H1 (cell line): ENCODE measurements around the gene FBLIM1. TPM values are rescaled to one million over a fixed set of nuclear protein-coding genes. Genes with fewer than 3 reads are reported as not detected.

Source experiments
- CTCF ChIA-PET: fragments of 300-600 bp; sonication (Branson Sonifier 250); formaldehyde crosslinking; loops from one replicate; lab custom pipeline; 2021; ENCODE audit not compliant: partially characterized antibody; lab: Charles Lee
- POLR2A ChIA-PET: fragments of 300-600 bp; sonication (Branson Sonifier 250); formaldehyde crosslinking; loops from one replicate; lab custom pipeline; 2021; ENCODE audit warnings: inconsistent platforms; ENCODE audit not compliant: partially characterized antibody; lab: Charles Lee
- DNase-seq, 2 experiments: peaks; one replicate each; pipeline versions ENCODE4 v3.0.0 to v3.0.0-alpha.2; 2010 to 2022; ENCODE audit warnings: low spot score in 2 of 2, low read depth in 1 of 2, mixed read lengths in 1 of 2
- FAIRE-seq: peaks from 2 replicates; lab custom pipeline; 2011; peaks lifted over from hg19 to GRCh38; lab: Jason Lieb, UNC
- H2AFZ ChIP-seq: 2 replicates; pipeline ENCODE4 v1.8.1; 2012; ENCODE audit warnings: low read length, inconsistent platforms
- H2AK5ac ChIP-seq: 2 replicates; pipeline ENCODE4 v1.6.1; 2013; ENCODE audit warnings: low read depth, low read length
- H2BK120ac ChIP-seq: replicated peaks from 2 replicates; pipeline ENCODE3; 2013; ENCODE audit warnings: low read depth, low read length, inconsistent platforms
- H2BK12ac ChIP-seq: 2 replicates; pipeline ENCODE4 v1.6.1; 2013; ENCODE audit warnings: low read depth, low read length
- H2BK15ac ChIP-seq: 2 replicates; pipeline ENCODE4 v1.6.1; 2013; ENCODE audit warnings: low read length
- H2BK20ac ChIP-seq: 2 replicates; pipeline ENCODE4 v1.6.1; 2013; ENCODE audit warnings: low read length
- H2BK5ac ChIP-seq: 2 replicates; pipeline ENCODE4 v1.6.1; 2013; ENCODE audit warnings: low read depth, low read length
- H3K14ac ChIP-seq: 2 replicates; pipeline ENCODE4 v1.6.1; 2013; ENCODE audit warnings: inconsistent platforms; ENCODE audit not compliant: insufficient read length
- H3K18ac ChIP-seq: 2 replicates; pipeline ENCODE4 v1.6.1; 2013; ENCODE audit warnings: low read length; ENCODE audit errors: extremely low read depth
- H3K23ac ChIP-seq: 2 replicates; pipeline ENCODE4 v1.6.1; 2013; ENCODE audit warnings: inconsistent platforms; ENCODE audit not compliant: insufficient read length
- H3K23me2 ChIP-seq: 2 replicates; pipeline ENCODE4 v1.6.1; 2013; ENCODE audit warnings: low read depth, low read length
- H3K27ac ChIP-seq: 2 replicates; pipeline ENCODE4 v1.6.1; 2011; ENCODE audit warnings: low read depth, low read length, inconsistent platforms
- H3K27me3 ChIP-seq, 4 experiments: replicated peaks in 1 of 4; 1 replicate in 1 of 4; 2 replicates in 3 of 4; pipeline versions ENCODE4 v1.6.1 to v1.8.1; 2011 to 2013; ENCODE audit warnings: low read length in 3 of 4, mild to moderate bottlenecking in 3 of 4, inconsistent platforms in 2 of 4, mixed read lengths in 2 of 4, moderate library complexity in 1 of 4; ENCODE audit not compliant: control insufficient read depth in 3 of 4, insufficient read depth in 3 of 4; ENCODE audit errors: extremely low read depth in 1 of 4
- H3K36me3 ChIP-seq, 4 experiments: 2 replicates each; pipeline versions ENCODE4 v1.6.1 to v1.8.1; 2011 to 2013; ENCODE audit warnings: mild to moderate bottlenecking in 4 of 4, low read length in 3 of 4, moderate library complexity in 2 of 4, control low read depth in 1 of 4, inconsistent platforms in 1 of 4; ENCODE audit not compliant: insufficient read depth in 4 of 4, control insufficient read depth in 2 of 4
- H3K4ac ChIP-seq: replicated peaks from 2 replicates; pipeline ENCODE3; 2013; ENCODE audit warnings: low read length, low read depth, mixed read lengths, inconsistent platforms; ENCODE audit not compliant: insufficient read length
- H3K4me1 ChIP-seq, 4 experiments: replicated peaks in 1 of 4; 1 replicate in 1 of 4; 2 replicates in 3 of 4; pipeline versions ENCODE4 v1.6.1 to v1.8.1; 2011 to 2013; ENCODE audit warnings: low read length in 3 of 4, inconsistent platforms in 2 of 4, mixed read lengths in 1 of 4; ENCODE audit not compliant: insufficient read depth in 4 of 4, control insufficient read depth in 3 of 4
- H3K4me2 ChIP-seq, 2 experiments: 2 replicates each; pipeline versions ENCODE4 v1.6.1 to v1.8.1; 2011 to 2013; ENCODE audit warnings: low read depth in 2 of 2, low read length in 2 of 2, control low read depth in 1 of 2, inconsistent platforms in 1 of 2, mild to moderate bottlenecking in 1 of 2; ENCODE audit not compliant: insufficient read depth in 1 of 2
- H3K4me3 ChIP-seq, 4 experiments: fragments of 200-600, 300-600 bp in 1 of 4; sonication (generic), shearing (Covaris generic), sonication (Bioruptor Twin) in 1 of 4; 2 replicates each; pipeline versions ENCODE4 v1.5.1 to v1.8.1; 2011 to 2016; ENCODE audit warnings: low read length in 4 of 4, low read depth in 3 of 4, control low read depth in 2 of 4, inconsistent platforms in 2 of 4, mild to moderate bottlenecking in 2 of 4, mixed read lengths in 1 of 4, moderate library complexity in 1 of 4; ENCODE audit not compliant: insufficient read depth in 2 of 4; ENCODE audit errors: extremely low read depth in 1 of 4
- H3K56ac ChIP-seq: replicated peaks from 2 replicates; pipeline ENCODE3; 2013; ENCODE audit warnings: low read depth, mild to moderate bottlenecking, mixed read lengths, low read length, inconsistent platforms; ENCODE audit not compliant: insufficient read length
- H3K79me1 ChIP-seq: 2 replicates; pipeline ENCODE4 v1.6.1; 2013; ENCODE audit warnings: low read depth, low read length, control low read depth
- H3K79me2 ChIP-seq, 2 experiments: 2 replicates each; pipeline versions ENCODE4 v1.6.1 to v1.8.1; 2012 to 2013; ENCODE audit warnings: low read length in 2 of 2, mild to moderate bottlenecking in 2 of 2, inconsistent platforms in 1 of 2; ENCODE audit not compliant: insufficient read depth in 2 of 2, control insufficient read depth in 1 of 2
- H3K9ac ChIP-seq, 4 experiments: replicated peaks in 1 of 4; 1 replicate in 1 of 4; 2 replicates in 3 of 4; pipeline versions ENCODE4 v1.6.1 to v1.8.1; 2011 to 2013; ENCODE audit warnings: low read depth in 3 of 4, low read length in 3 of 4, control low read depth in 2 of 4, mild to moderate bottlenecking in 2 of 4, moderate library complexity in 2 of 4, inconsistent platforms in 1 of 4; ENCODE audit errors: extremely low read depth in 1 of 4
- H3K9me3 ChIP-seq, 2 experiments: 2 replicates each; pipeline versions ENCODE4 v1.6.1 to v1.8.1; 2012 to 2013; ENCODE audit warnings: mild to moderate bottlenecking in 2 of 2, moderate library complexity in 2 of 2, control low read depth in 1 of 2, inconsistent platforms in 1 of 2, low read depth in 1 of 2, low read length in 1 of 2, mixed read lengths in 1 of 2; ENCODE audit not compliant: insufficient read depth in 2 of 2
- H4K20me1 ChIP-seq, 2 experiments: replicated peaks in 1 of 2; 2 replicates each; pipeline versions ENCODE3 to v1.8.1; 2011 to 2013; ENCODE audit warnings: inconsistent platforms in 2 of 2, low read length in 2 of 2, mild to moderate bottlenecking in 1 of 2; ENCODE audit not compliant: insufficient read depth in 2 of 2, control insufficient read depth in 1 of 2
- H4K5ac ChIP-seq: 2 replicates; pipeline ENCODE4 v1.6.1; 2013; ENCODE audit warnings: low read length, low read depth, mixed read lengths, inconsistent platforms; ENCODE audit not compliant: insufficient read length
- H4K8ac ChIP-seq: 2 replicates; pipeline ENCODE4 v1.8.0; 2013; ENCODE audit warnings: mild to moderate bottlenecking, moderate library complexity, low read length, inconsistent platforms; ENCODE audit not compliant: insufficient read depth; ENCODE audit errors: extremely low read depth
- H4K91ac ChIP-seq: replicated peaks from 2 replicates; pipeline ENCODE3; 2013; ENCODE audit warnings: low read length, mixed read lengths, inconsistent platforms; ENCODE audit not compliant: insufficient read length
- BRCA1 ChIP-seq: IDR thresholded peaks from 2 replicates; pipeline ENCODE4 v1.6.1; 2012; ENCODE audit warnings: low read depth, low read length, improper control_type of control experiment
- CHD1 ChIP-seq: IDR thresholded peaks from 2 replicates; pipeline ENCODE4 v1.6.1; 2012; ENCODE audit warnings: low read depth, low read length, improper control_type of control experiment
- CTCF ChIP-seq, 3 experiments: IDR thresholded peaks; 1 replicate in 2 of 3; 2 replicates in 1 of 3; pipeline versions ENCODE4 v1.5.1 to v1.6.1; 2011; ENCODE audit warnings: low read length in 3 of 3, mild to moderate bottlenecking in 3 of 3, inconsistent platforms in 2 of 3, low read depth in 1 of 3, moderate library complexity in 1 of 3; ENCODE audit not compliant: insufficient read depth in 1 of 3; ENCODE audit errors: control extremely low read depth in 1 of 3
- E2F6 ChIP-seq: IDR thresholded peaks from 2 replicates; pipeline ENCODE4 v1.6.1; 2012; ENCODE audit warnings: inconsistent platforms
- EP300 ChIP-seq, 2 experiments: IDR thresholded peaks; 1 replicate in 1 of 2; 2 replicates in 1 of 2; pipeline ENCODE4 v1.6.1; 2011 to 2012; ENCODE audit warnings: low read depth in 2 of 2, low read length in 2 of 2, mild to moderate bottlenecking in 2 of 2, borderline replicate concordance in 1 of 2, inconsistent platforms in 1 of 2, moderate library complexity in 1 of 2
- KDM4A ChIP-seq: IDR thresholded peaks from one replicate; pipeline ENCODE4 v1.7.1; 2012; ENCODE audit warnings: low read depth, mild to moderate bottlenecking, moderate library complexity, low read length, inconsistent platforms; ENCODE audit not compliant: severe bottlenecking
- POLR2AphosphoS5 ChIP-seq: IDR thresholded peaks from 2 replicates; pipeline ENCODE4 v1.6.1; 2011; ENCODE audit warnings: low read depth, low read length
- RFX5 ChIP-seq: IDR thresholded peaks from 2 replicates; pipeline ENCODE4 v1.6.1; 2011; ENCODE audit warnings: low read depth, low read length, improper control_type of control experiment, borderline replicate concordance
- SP1 ChIP-seq: IDR thresholded peaks from 2 replicates; pipeline ENCODE4 v1.6.1; 2011; ENCODE audit warnings: low read depth, low read length
- TAF1 ChIP-seq: IDR thresholded peaks from 2 replicates; pipeline ENCODE4 v1.6.1; 2011; ENCODE audit warnings: mild to moderate bottlenecking, low read depth, low read length
- WGBS, 2 experiments: shearing (Covaris generic) in 1 of 2; methylation state at CpG; one replicate each; pipeline versions ENCODE4 v1.1.6 to v1.1.7; 2013 to 2015; ENCODE audit warnings: low lambda C conversion rate in 2 of 2, mixed read lengths in 2 of 2, inconsistent platforms in 1 of 2, low coverage in 1 of 2, missing lambda C conversion rate in 1 of 2; ENCODE audit not compliant: insufficient replicate concordance in 2 of 2, insufficient coverage in 1 of 2, insufficient read length in 1 of 2; ENCODE audit errors: extremely low coverage in 1 of 2, missing lambda C conversion rate in 1 of 2; 5-methylcytosine and 5-hydroxymethylcytosine counted together
- polyA plus RNA-seq, 7 experiments: library from polyadenylated mRNA; depleted of rRNA in 3 of 7; stranded (reverse) in 5 of 7; unstranded in 2 of 7; fragments of >200 nt in 5 of 7; fragments of 200-250 nt in 2 of 7; gene quantifications; 1 replicate in 5 of 7; 2 replicates in 1 of 7; 4 replicates in 1 of 7; pipeline versions ENCODE4 v1.2.1 to v1.2.3, GENCODE V29; 2011 to 2013; ENCODE audit warnings: missing spikeins in 2 of 7, mixed read lengths in 2 of 7
- total RNA-seq: library from RNA; stranded (reverse); fragmentation: NEBNext Ultra II Directional; extraction: Animal tissue kit (Norgen Biotek cat#: 25700); gene quantifications from 2 replicates; pipeline ENCODE4 v1.2.1, GENCODE V29; 2021

The FBLIM1 gene
- total and polyA plus RNA-seq, 2 of the 8 experiments (the other 6 are each of a cell fraction or from before 2014, with no cell fraction given), result 66.6 to 66.7 TPM

GRCh38 chr1:15734901-15735300, 23.7 kb upstream of the FBLIM1 start:
- CTCF ChIA-PET, result interaction anchor here (0.7 to 1.2 kb wide), 3 partner anchors 11 to 161 kb away, joined by 3 to 4 read pairs (median 3); no protein-coding TSS in a partner anchor
- no peak overlapping the region for H3K23ac ChIP-seq
- DNase-seq (no peak), FAIRE-seq (no peak)
- H3K18ac ChIP-seq, result no peak overlapping the region
- H4K20me1 ChIP-seq, result peaks cover 4 to 7% of the 10 kb centered on the region in 2 experiments
- H3K79me1 ChIP-seq, result no peaks in the 10 kb centered on the region
- H3K14ac ChIP-seq, result no peak overlapping the region
- H3K4me1 ChIP-seq, result peaks cover 0 to 14% (median 4%) of the 10 kb centered on the region in 4 experiments; a peak in 4 of 7 replicates
- no peak overlapping the region for H3K4ac ChIP-seq
- H3K23me2 ChIP-seq, result no peaks in the 10 kb centered on the region
- no peak overlapping the region for H4K91ac ChIP-seq
- H2BK15ac ChIP-seq, result no peak overlapping the region
- no peak overlapping the region for H2AK5ac ChIP-seq
- no peak overlapping the region for H3K56ac ChIP-seq
- H3K79me2 ChIP-seq, result no peaks in the 10 kb centered on the region
- H2BK20ac ChIP-seq, result no peak overlapping the region
- H3K36me3 ChIP-seq, result peaks cover 2 to 8% (median 3%) of the 10 kb centered on the region in 4 experiments; a peak in 5 of 8 replicates
- no peaks in the 10 kb centered on the region for H3K9me3 ChIP-seq
- no peaks in the 10 kb centered on the region for H3K27me3 ChIP-seq
- H2BK5ac ChIP-seq, result no peak overlapping the region
- H2BK12ac ChIP-seq, result no peak overlapping the region
- no peak overlapping the region for H3K27ac ChIP-seq
- WGBS, 2 experiments, result 90% methylated on average over 15 of the region's 17 CpGs; no CpG with 5 or more reads in 1 of the 2 experiments
- H3K4me3 ChIP-seq, result no peak overlapping the region
- no peak overlapping the region for H2BK120ac ChIP-seq
- H2AFZ ChIP-seq, result no peak overlapping the region
- POLR2A ChIA-PET, result interaction anchor here (0.7 kb wide), 1 partner anchor 22 kb away, joined by 3 read pairs; no protein-coding TSS in a partner anchor
- no peak overlapping the region for H3K4me2 ChIP-seq
- H3K9ac ChIP-seq, result no peak overlapping the region
- no peak overlapping the region for H4K8ac ChIP-seq
- no peak overlapping the region for H4K5ac ChIP-seq
- TF ChIP-seq E2F6, result no peak
- no peak for TF ChIP-seq POLR2AphosphoS5
- no peak for TF ChIP-seq CTCF (IDR thresholded peaks at IDR 0.05; ENCODE audit: control extremely low read depth in 1 of 3, insufficient read depth in 1 of 3, low read depth in 1 of 3, low read length in 3 of 3)
- no peak for TF ChIP-seq SP1
- TF ChIP-seq EP300 (IDR thresholded peaks at IDR 0.05; ENCODE audit: borderline replicate concordance in 1 of 2, low read depth in 2 of 2, low read length in 2 of 2), result no peak
- TF ChIP-seq CHD1, result no peak
- TF ChIP-seq BRCA1, result no peak
- TF ChIP-seq KDM4A, result no peak
- no peak for TF ChIP-seq TAF1
- no peak for TF ChIP-seq RFX5
